M059J (cell line): Measurements from ENCODE around the gene SEL1L. TPM values are rescaled to one million over a fixed set of nuclear protein-coding genes. Genes with fewer than 3 reads are reported as not detected.
"Not testable (repeated sequence)": the region's sequence is repeated elsewhere in the genome, so short reads cannot be mapped to it uniquely, and the experiment has no call there.

ENCODE experiments used
- DNase-seq: peaks from one replicate; pipeline ENCODE4 v3.0.0-alpha.2; 2012; ENCODE audit warnings: low read depth
- total RNA-seq: library from RNA; depleted of rRNA; stranded (reverse); fragments of >200 nt; shearing (Covaris generic); gene quantifications from 2 replicates; pipeline ENCODE4 v1.2.3, GENCODE V29; 2014

SEL1L gene
- total RNA-seq, 1 experiment from 2014 or later = 29.2 TPM

- no peak for DNase-seq
These were observed 86.5 kb downstream of the SEL1L start for GRCh38 chr14:81447021-81447764.

- no peak for DNase-seq
These were observed 87.2 kb downstream of the SEL1L start for GRCh38 chr14:81446279-81447007.

- no peak for DNase-seq
These were observed 92.0 kb downstream of the SEL1L start for GRCh38 chr14:81441626-81442134.

- no peak for DNase-seq
These were observed 93.6 kb downstream of the SEL1L start for GRCh38 chr14:81440041-81440440.

GRCh38 chr14:81437244-81437643 is 96.4 kb downstream of the SEL1L start:
- no peak for DNase-seq

GRCh38 chr14:81436296-81437138 is 97.1 kb downstream of the SEL1L start:
- peak; percentile 50 for DNase-seq

GRCh38 chr14:81435391-81436295 is 98.0 kb downstream of the SEL1L start:
- DNase-seq = peak; percentile 31

- DNase-seq = no peak
These were observed 98.6 kb downstream of the SEL1L start for GRCh38 chr14:81435048-81435390.

- DNase-seq = no peak
These were observed 99.4 kb downstream of the SEL1L start for GRCh38 chr14:81434230-81434629.

GRCh38 chr14:81433378-81433777 is 100.3 kb downstream of the SEL1L start:
- DNase-seq = no peak

- peak; percentile 9 for DNase-seq
These were observed 101.4 kb downstream of the SEL1L start for GRCh38 chr14:81432219-81432661.

GRCh38 chr14:81430235-81430634 is 103.4 kb downstream of the SEL1L start:
- no peak for DNase-seq

- DNase-seq = not testable (repeated sequence)
These were observed 103.9 kb downstream of the SEL1L start for GRCh38 chr14:81429749-81430148.

- DNase-seq = no peak
These were observed 104.6 kb downstream of the SEL1L start for GRCh38 chr14:81429028-81429427.

GRCh38 chr14:81427348-81428058 is 106.2 kb downstream of the SEL1L start:
- DNase-seq = no peak

GRCh38 chr14:81423504-81423903 is 110.1 kb downstream of the SEL1L start:
- DNase-seq = no peak
